Hair follicle dermal papilla cell (primary cell): ENCODE measurements around the gene RSPRY1. TPM values are rescaled to one million over a fixed set of nuclear protein-coding genes. Genes with fewer than 3 reads are reported as not detected.

Source experiments
- total RNA-seq: library from RNA; depleted of rRNA; stranded (reverse); fragments of >200 nt; gene quantifications from 2 replicates; pipeline ENCODE4 v1.2.3, GENCODE V29; 2012

The RSPRY1 gene
- 49.5 and 61.7 TPM in 2 replicates for total RNA-seq

GRCh38 chr16:57185945-57186871 lies at the start of gene RSPRY1, which contains the start of gene PSME3IP1:
Gene RSPRY1, plus strand, starts transcription at chr16:57186329. Its CDS starts 18,330 bp downstream, at chr16:57204659.
Gene PSME3IP1, minus strand, starts transcription at chr16:57186039. Its CDS starts 12,185 bp downstream, at chr16:57173854.

GRCh38 chr16:57244767-57245471 lies 58.8 kb downstream of the RSPRY1 start, which contains the start of gene ARL2BP:
Gene ARL2BP, plus strand, starts transcription at chr16:57245259. Its CDS starts 109 bp downstream, at chr16:57245368.

GRCh38 chr16:57284209-57284951 lies 98.3 kb downstream of the RSPRY1 start, which contains the start of gene PLLP:
Gene PLLP, minus strand, starts transcription at chr16:57284672. Its CDS starts 132 bp downstream, at chr16:57284540.

Other genes with a start within 250 kb of the RSPRY1 start
- gene CETP, start 224.4 kb upstream of the RSPRY1 start, total RNA-seq = 0.16 TPM in 1 of 2 replicates, not detected in the other
- 60.2 and 61.2 TPM in 2 replicates for gene NLRC5, start 196.8 kb upstream of the RSPRY1 start, total RNA-seq
- 25.4 and 29.0 TPM in 2 replicates for gene CPNE2, start 93.7 kb upstream of the RSPRY1 start, total RNA-seq
- 53.8 and 56.5 TPM in 2 replicates for gene PSME3IP1, start 290 bp upstream of the RSPRY1 start, total RNA-seq
- 119 and 126 TPM in 2 replicates for gene ARL2BP, start 58.9 kb downstream of the RSPRY1 start, total RNA-seq
- under 0.01 TPM in 2 replicates for gene PLLP, start 98.3 kb downstream of the RSPRY1 start, total RNA-seq
- gene CCL22, start 172.5 kb downstream of the RSPRY1 start, total RNA-seq = not detected in 2 replicates
- 0.32 TPM in 1 of 2 replicates, not detected in the other for gene CX3CL1, start 186.2 kb downstream of the RSPRY1 start, total RNA-seq
- not detected in 2 replicates for gene CCL17, start 218.4 kb downstream of the RSPRY1 start, total RNA-seq